ENCODE measurements around the gene RING1.

Gene RING1

GRCh38 chr6:33171880-33172687, 36.2 kb upstream of the RING1 start:
- in situ Hi-C loops (cut with MboI; ENCODE audit: low sequenced_read_pairs) = no loop called here

- in situ Hi-C loops (cut with MboI; ENCODE audit: low sequenced_read_pairs) = no loop called here
Measured at GRCh38 chr6:33172688-33173534, 35.4 kb upstream of the RING1 start.

- in situ Hi-C loops (cut with MboI; ENCODE audit: low sequenced_read_pairs) = no loop called here
Measured at GRCh38 chr6:33173535-33174180, 34.6 kb upstream of the RING1 start.

GRCh38 chr6:33174784-33175183, 33.5 kb upstream of the RING1 start:
- in situ Hi-C loops (cut with MboI; ENCODE audit: low sequenced_read_pairs) = no loop called here

- in situ Hi-C loops (cut with MboI; ENCODE audit: low sequenced_read_pairs) = no loop called here
Measured at GRCh38 chr6:33175436-33176069, 32.7 kb upstream of the RING1 start.

GRCh38 chr6:33176906-33177305, 31.4 kb upstream of the RING1 start:
- in situ Hi-C loops (cut with MboI; ENCODE audit: low sequenced_read_pairs) = no loop called here

- in situ Hi-C loops (cut with MboI; ENCODE audit: low sequenced_read_pairs) = no loop called here
Measured at GRCh38 chr6:33177552-33178446, 30.5 kb upstream of the RING1 start.

GRCh38 chr6:33178755-33179475, 29.4 kb upstream of the RING1 start:
- in situ Hi-C loops (cut with MboI; ENCODE audit: low sequenced_read_pairs) = no loop called here

- in situ Hi-C loops (cut with MboI; ENCODE audit: low sequenced_read_pairs) = no loop called here
Measured at GRCh38 chr6:33181141-33181540, 27.2 kb upstream of the RING1 start.

- in situ Hi-C loops (cut with MboI; ENCODE audit: low sequenced_read_pairs) = no loop called here
Measured at GRCh38 chr6:33183071-33183683, 25.1 kb upstream of the RING1 start.

GRCh38 chr6:33185190-33185589, 23.1 kb upstream of the RING1 start:
- in situ Hi-C loops (cut with MboI; ENCODE audit: low sequenced_read_pairs) = no loop called here

GRCh38 chr6:33185654-33186187, 22.6 kb upstream of the RING1 start:
- in situ Hi-C loops (cut with MboI; ENCODE audit: low sequenced_read_pairs) = no loop called here

GRCh38 chr6:33187809-33188208, 20.5 kb upstream of the RING1 start:
- in situ Hi-C loops (cut with MboI; ENCODE audit: low sequenced_read_pairs) = no loop called here

- in situ Hi-C loops (cut with MboI; ENCODE audit: low sequenced_read_pairs) = no loop called here
Measured at GRCh38 chr6:33189164-33189563, 19.1 kb upstream of the RING1 start.

GRCh38 chr6:33189625-33190448, 18.5 kb upstream of the RING1 start:
- in situ Hi-C loops (cut with MboI; ENCODE audit: low sequenced_read_pairs) = no loop called here

GRCh38 chr6:33190504-33191107, 17.7 kb upstream of the RING1 start:
- in situ Hi-C loops (cut with MboI; ENCODE audit: low sequenced_read_pairs) = no loop called here

GRCh38 chr6:33191383-33192104, 16.8 kb upstream of the RING1 start:
- in situ Hi-C loops (cut with MboI; ENCODE audit: low sequenced_read_pairs) = no loop called here

Measured in hTERT RPE-1 (cell line).